ENCODE data around the gene MAP2. TPM values are rescaled to one million over a fixed set of nuclear protein-coding genes. Genes with fewer than 3 reads are reported as not detected.

The MAP2 gene
- total and polyA plus RNA-seq, 2 of the 8 experiments (the other 6 are each of a cell fraction or from before 2014, with no cell fraction given), result 5.9 to 9.4 TPM

DNA sequence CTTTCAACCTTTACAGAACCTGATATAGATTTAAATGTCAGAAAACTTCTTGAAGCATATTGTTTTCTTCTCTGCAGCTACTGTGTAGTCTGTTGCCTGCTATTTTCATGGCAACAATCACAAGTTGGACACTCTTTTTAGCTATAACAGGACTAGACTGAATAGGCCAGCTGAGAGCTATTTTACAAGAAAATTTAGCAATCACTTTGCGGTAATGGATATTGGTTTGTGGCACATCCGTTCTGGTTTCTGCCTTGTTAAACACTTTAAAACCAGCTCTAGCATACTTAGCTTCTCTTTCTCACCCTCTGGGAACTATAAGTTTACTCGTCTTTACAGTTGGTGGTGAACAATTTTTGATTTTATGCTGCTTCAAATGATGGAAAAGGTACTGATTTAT, 125.7 kb downstream of the MAP2 start (continued):
- TF ChIP-seq GABPA (IDR thresholded peaks at IDR 0.05; ENCODE audit: borderline replicate concordance, insufficient read depth, low read length) (no peak), USF2 (IDR thresholded peaks at IDR 0.05; ENCODE audit: low read length) (no peak)

Data from H1 (cell line).